Naive thymus-derived CD8-positive, alpha-beta T cell (primary cell): ENCODE data around the gene ENPP3. TPM values are rescaled to one million over a fixed set of nuclear protein-coding genes. Genes with fewer than 3 reads are reported as not detected.

Source experiments
- ATAC-seq, 2 donors: fragments of 150-1000 bp; cut with Tn5 transposase in 1 of 2; sonication (Bioruptor Pico), chemical (Tn5 transposase) in 1 of 2; 1 replicate in 1 of 2; 2 replicates in 1 of 2; pipeline ENCODE4 v1.10.0; 2021; ENCODE audit warnings: mild to moderate bottlenecking in 2 of 2, moderate library complexity in 2 of 2
- POLR2A ChIA-PET: fragments of 350-600 bp; sonication (Branson Sonifier 250); formaldehyde crosslinking; loops from one replicate; lab custom pipeline; 2021; ENCODE audit warnings: antibody characterized with exemption; lab: Charles Lee
- DNase-seq, 10 donors: peaks; one replicate each; pipeline versions ENCODE4 v3.0.0 to v3.0.0-alpha.2; 2020 to 2022
- H3K27ac Mint-ChIP-seq, 10 donors: one replicate each; pipeline ENCODE4 v1.8.0; 2020 to 2022; ENCODE audit warnings: mild to moderate bottlenecking in 10 of 10, mixed read lengths in 10 of 10, moderate library complexity in 4 of 10, inconsistent platforms in 1 of 10
- H3K27me3 Mint-ChIP-seq, 5 donors: one replicate each; pipeline ENCODE4 v1.8.0; 2021 to 2022; ENCODE audit warnings: mixed read lengths in 5 of 5
- H3K36me3 Mint-ChIP-seq, 3 donors: one replicate each; pipeline ENCODE4 v1.8.0; 2020 to 2022; ENCODE audit warnings: mixed read lengths in 3 of 3, mild to moderate bottlenecking in 2 of 3, inconsistent platforms in 1 of 3
- H3K4me1 Mint-ChIP-seq, 4 donors: one replicate each; pipeline ENCODE4 v1.8.0; 2021 to 2022; ENCODE audit warnings: mixed read lengths in 4 of 4
- H3K4me3 Mint-ChIP-seq, 10 donors: one replicate each; pipeline ENCODE4 v1.8.0; 2020 to 2022; ENCODE audit warnings: mild to moderate bottlenecking in 10 of 10, mixed read lengths in 10 of 10, moderate library complexity in 6 of 10, inconsistent platforms in 1 of 10
- H3K9me3 Mint-ChIP-seq, 9 donors: one replicate each; pipeline ENCODE4 v1.8.0; 2020 to 2022; ENCODE audit warnings: mixed read lengths in 9 of 9, mild to moderate bottlenecking in 3 of 9, inconsistent platforms in 1 of 9, moderate library complexity in 1 of 9
- polyA plus RNA-seq, 3 donors: library from polyadenylated mRNA; unstranded; fragments of 300-500 nt; fragmentation: Illumina TruSeq; gene quantifications; one replicate each; pipeline ENCODE4 v1.2.3, GENCODE V29; 2021
- total RNA-seq, 8 experiments: library from RNA in 2 of 8; stranded (reverse) in 2 of 8; gene quantifications; one replicate each; pipeline ENCODE4 v1.2.3 and lab custom pipeline; 2021 to 2026

ENPP3 gene
- under 1 TPM; 0.25 to 0.44 TPM for total RNA-seq
- under 1 TPM in 2 of 3 donors, not detected in 1; 0.11 to 0.16 TPM for polyA plus RNA-seq
- total RNA-seq (lab: John Stamatoyannopoulos, UW), result 0 to 1.0 (median 0.24) reads per million in 6 experiments

GRCh38 chr6:131636880-131637792 is at the start of gene ENPP3:
ENPP3 (plus strand) TSS chr6:131637302; CDS start chr6:131637385, 83 bp downstream.
- Mint-ChIP-seq H3K9me3 (no peaks in the 10 kb centered on the region), H3K27me3 (peaks cover 0 to 2% (median 0%) of the 10 kb centered on the region in 5 donors), H3K4me3 (no peak within 1 kb of the TSS), H3K36me3 (no peaks in the 10 kb centered on the region), H3K4me1 (peaks cover 0 to 8% (median 0%) of the 10 kb centered on the region in 4 donors), H3K27ac (peak within 1 kb of the TSS in 1 of 10 donors; percentile 54)
- POLR2A ChIA-PET, result no interaction called here
- DNase-seq, result no peak
- ATAC-seq, result no peak

- POLR2A ChIA-PET, result no interaction called here
- ATAC-seq (no peak), DNase-seq (no peak)
- Mint-ChIP-seq H3K4me1 (peaks cover 0 to 4% (median 0%) of the 10 kb centered on the region in 4 donors), H3K4me3 (no peak overlapping the region), H3K9me3 (no peaks in the 10 kb centered on the region), H3K27me3 (no peaks in the 10 kb centered on the region), H3K27ac (no peak overlapping the region), H3K36me3 (peaks cover 5 to 89% (median 34%) of the 10 kb centered on the region in 3 donors)
Observed at GRCh38 chr6:131587909-131588308, 49.2 kb upstream of the ENPP3 start.

- no peak for ATAC-seq
- Mint-ChIP-seq H3K4me3 (no peak overlapping the region), H3K27ac (peak overlapping the region in 3 of 10 donors; percentile 12 to 65 (median 43)), H3K9me3 (no peaks in the 10 kb centered on the region), H3K4me1 (peaks cover 0 to 4% (median 0%) of the 10 kb centered on the region in 4 donors), H3K27me3 (no peaks in the 10 kb centered on the region), H3K36me3 (peaks cover 5 to 87% (median 34%) of the 10 kb centered on the region in 3 donors)
- POLR2A ChIA-PET, result no interaction called here
- no peak for DNase-seq
Observed at GRCh38 chr6:131588643-131589042, 48.5 kb upstream of the ENPP3 start.

GRCh38 chr6:131592935-131593334 is 44.2 kb upstream of the ENPP3 start:
- Mint-ChIP-seq H3K9me3 (no peaks in the 10 kb centered on the region), H3K36me3 (peaks cover 5 to 87% (median 46%) of the 10 kb centered on the region in 3 donors), H3K27me3 (no peaks in the 10 kb centered on the region), H3K4me1 (peaks cover 0 to 6% (median under 1%) of the 10 kb centered on the region in 4 donors), H3K4me3 (no peak overlapping the region), H3K27ac (no peak overlapping the region)
- POLR2A ChIA-PET, result no interaction called here
- DNase-seq, result no peak
- ATAC-seq, result no peak

- DNase-seq (no peak), ATAC-seq (no peak)
- Mint-ChIP-seq H3K27me3 (no peaks in the 10 kb centered on the region), H3K9me3 (no peaks in the 10 kb centered on the region), H3K36me3 (peaks cover 5 to 87% (median 45%) of the 10 kb centered on the region in 3 donors), H3K27ac (no peak overlapping the region), H3K4me1 (peaks cover 0 to 4% (median 2%) of the 10 kb centered on the region in 4 donors), H3K4me3 (no peak overlapping the region)
- POLR2A ChIA-PET, result no interaction called here
Observed at GRCh38 chr6:131594074-131594473, 43.0 kb upstream of the ENPP3 start.

GRCh38 chr6:131597446-131597845 is 39.7 kb upstream of the ENPP3 start:
- Mint-ChIP-seq H3K27me3 (no peaks in the 10 kb centered on the region), H3K9me3 (no peaks in the 10 kb centered on the region), H3K36me3 (peaks cover 5 to 83% (median 39%) of the 10 kb centered on the region in 3 donors), H3K4me1 (peaks cover 0 to 4% (median 1%) of the 10 kb centered on the region in 4 donors), H3K4me3 (no peak overlapping the region), H3K27ac (peak overlapping the region in 2 of 10 donors; percentile 15 to 68)
- POLR2A ChIA-PET, result no interaction called here
- DNase-seq, result peak in 3 of 10 donors; percentile 12 to 29 (median 22)
- ATAC-seq, result peak; percentile 37 to 42

GRCh38 chr6:131600716-131601115 is 36.4 kb upstream of the ENPP3 start:
- Mint-ChIP-seq H3K9me3 (no peaks in the 10 kb centered on the region), H3K36me3 (peaks cover 5 to 83% (median 23%) of the 10 kb centered on the region in 3 donors), H3K27me3 (no peaks in the 10 kb centered on the region), H3K27ac (peak overlapping the region in 1 of 10 donors; percentile 34), H3K4me1 (peaks cover 0 to 4% (median 0%) of the 10 kb centered on the region in 4 donors), H3K4me3 (no peak overlapping the region)
- POLR2A ChIA-PET, result interaction anchor here (0.5 kb wide), 1 partner anchor 31 kb away, joined by 3 read pairs; no protein-coding TSS in a partner anchor
- ATAC-seq (no peak), DNase-seq (no peak)

- H3K9me3 Mint-ChIP-seq, result no peaks in the 10 kb centered on the region
- peak overlapping the region in 1 of 10 donors; percentile 14 for H3K27ac Mint-ChIP-seq
- H3K4me3 Mint-ChIP-seq, result no peak overlapping the region
- POLR2A ChIA-PET, result interaction anchor here (0.9 kb wide), 1 partner anchor 25 kb away, joined by 3 read pairs; the partner anchor contains the start of gene MED23
- ATAC-seq (no peak), DNase-seq (no peak)
- peaks cover 5 to 80% (median 25%) of the 10 kb centered on the region in 3 donors for H3K36me3 Mint-ChIP-seq
- peaks cover 0 to 4% (median 0%) of the 10 kb centered on the region in 4 donors for H3K4me1 Mint-ChIP-seq
- no peaks in the 10 kb centered on the region for H3K27me3 Mint-ChIP-seq
Observed at GRCh38 chr6:131602781-131603312, 34.3 kb upstream of the ENPP3 start.

- peaks cover 14 to 90% (median 27%) of the 10 kb centered on the region in 3 donors for H3K36me3 Mint-ChIP-seq
Observed at GRCh38 chr6:131613296-131613925, 23.7 kb upstream of the ENPP3 start.

GRCh38 chr6:131615275-131615674 is 21.8 kb upstream of the ENPP3 start:
- DNase-seq (no peak), ATAC-seq (no peak)
- Mint-ChIP-seq H3K36me3 (peaks cover 7 to 89% (median 24%) of the 10 kb centered on the region in 3 donors), H3K4me3 (no peak overlapping the region), H3K27me3 (no peaks in the 10 kb centered on the region), H3K9me3 (no peaks in the 10 kb centered on the region), H3K27ac (no peak overlapping the region), H3K4me1 (peaks cover 0 to 6% (median 0%) of the 10 kb centered on the region in 4 donors)
- POLR2A ChIA-PET, result no interaction called here

More at GRCh38 chr6:131613296-131613925, 23.7 kb upstream of the ENPP3 start:
- ATAC-seq (no peak), DNase-seq (no peak)
- POLR2A ChIA-PET, result no interaction called here
- no peak overlapping the region for H3K4me3 Mint-ChIP-seq
- peaks cover 0 to 9% (median 5%) of the 10 kb centered on the region in 4 donors for H3K4me1 Mint-ChIP-seq
- no peaks in the 10 kb centered on the region for H3K9me3 Mint-ChIP-seq
- no peak overlapping the region for H3K27ac Mint-ChIP-seq
- no peaks in the 10 kb centered on the region for H3K27me3 Mint-ChIP-seq

- Mint-ChIP-seq H3K9me3 (no peaks in the 10 kb centered on the region), H3K4me3 (peak within 1 kb of the TSS; percentile 95 to 99 (median 98)), H3K27me3 (no peaks in the 10 kb centered on the region), H3K4me1 (peaks cover 5 to 46% (median 39%) of the 10 kb centered on the region in 4 donors), H3K27ac (peak within 1 kb of the TSS; percentile 89 to 97 (median 96)), H3K36me3 (peaks cover 0 to 29% (median 0%) of the 10 kb centered on the region in 3 donors)
- POLR2A ChIA-PET, result interaction anchor here (0.6 to 1.9 kb wide), 9 partner anchors 8 to 1185 kb away, joined by 3 to 6 read pairs (median 3); no protein-coding TSS in a partner anchor
- DNase-seq (peak; percentile 89 to 99 (median 94)), ATAC-seq (peak; percentile 93 to 95)
Observed at GRCh38 chr6:131627724-131628682, 9.1 kb upstream of the ENPP3 start, which contains the start of gene MED23. MED23 (minus strand) TSS chr6:131628242; CDS start chr6:131628049, 193 bp downstream.
